GM23338 (cell line): ENCODE data around the gene GAP43.

ENCODE experiments used
- CREB1 ChIP-seq: fragments of 250-450 bp; sonication (Bioruptor Pico); IDR thresholded peaks from 2 replicates; pipeline ENCODE4 v1.5.0; 2020; ENCODE audit warnings: low read depth, mild to moderate bottlenecking, moderate library complexity
- CTCF ChIP-seq, 2 experiments: fragments of 200-600 bp in 1 of 2; sonication (generic) in 1 of 2; conservative IDR thresholded peaks; 2 replicates each; pipeline versions ENCODE4 v1.5.1 to v1.6.1; 2016 to 2017; ENCODE audit warnings: antibody characterized with exemption in 2 of 2, low read depth in 2 of 2, mild to moderate bottlenecking in 2 of 2, moderate library complexity in 1 of 2
- EZH2 ChIP-seq: fragments of 200-600 bp; sonication (generic); IDR thresholded peaks from one replicate; pipeline ENCODE4 v1.8.0; 2017; ENCODE audit warnings: antibody characterized with exemption, mild to moderate bottlenecking, low read depth; ENCODE audit not compliant: unreplicated experiment
- EZH2phosphoT487 ChIP-seq: fragments of 200-600 bp; sonication (generic); IDR thresholded peaks from one replicate; pipeline ENCODE4 v1.8.1; 2018; ENCODE audit warnings: antibody characterized with exemption; ENCODE audit not compliant: unreplicated experiment
- JUNB ChIP-seq: IDR thresholded peaks from one replicate; pipeline ENCODE4 v1.6.1; 2016; ENCODE audit warnings: antibody characterized with exemption; ENCODE audit not compliant: unreplicated experiment
- NANOG ChIP-seq: IDR thresholded peaks from 2 replicates; pipeline ENCODE4 v1.6.1; 2016; ENCODE audit warnings: antibody characterized with exemption, borderline replicate concordance
- POLR2AphosphoS5 ChIP-seq: IDR thresholded peaks from 2 replicates; pipeline ENCODE4 v1.6.1; 2016; ENCODE audit warnings: antibody characterized with exemption, low read depth
- REST ChIP-seq: IDR thresholded peaks from one replicate; pipeline ENCODE4 v1.6.1; 2018; ENCODE audit warnings: antibody characterized with exemption; ENCODE audit not compliant: unreplicated experiment
- STAT1 ChIP-seq: IDR thresholded peaks from one replicate; pipeline ENCODE4 v1.6.1; 2016; ENCODE audit warnings: antibody characterized with exemption; ENCODE audit not compliant: unreplicated experiment
- ZNF114 ChIP-seq: fragments of 250-450 bp; sonication (Bioruptor Pico); IDR thresholded peaks from 2 replicates; pipeline ENCODE4 v1.5.0; 2020; ENCODE audit warnings: mild to moderate bottlenecking, moderate library complexity
- ZNF331 ChIP-seq: fragments of 250-450 bp; sonication (Bioruptor Pico); IDR thresholded peaks from 2 replicates; pipeline ENCODE4 v1.5.0; 2020; ENCODE audit warnings: low read depth, mild to moderate bottlenecking, moderate library complexity

- TF ChIP-seq CTCF (conservative IDR thresholded peaks at IDR 0.05; ENCODE audit: low read depth in 2 of 2) (peak in 1 of 2 experiments; percentile 30; a peak in 1 of 4 replicates), POLR2AphosphoS5 (no peak), REST (no peak), EZH2 (no peak), NANOG (no peak), EZH2phosphoT487 (no peak), STAT1 (no peak), JUNB (no peak), ZNF331 (CRISPR knock-in tag) (no peak), CREB1 (CRISPR knock-in tag) (no peak), ZNF114 (CRISPR knock-in tag) (no peak)
Measured at GRCh38 chr3:115689928-115690327, 66.6 kb downstream of the GAP43 start.
